KMS-11 (cell line): ENCODE measurements around the gene OR1I1.

Source experiments
- H2AFZ ChIP-seq: fragments of 200-600 bp; sonication (generic); 2 replicates; pipeline ENCODE4 v1.6.1; 2016; ENCODE audit warnings: antibody characterized with exemption, mixed run types, low read depth
- H3K27ac ChIP-seq: fragments of 200-600 bp; sonication (generic); 2 replicates; pipeline ENCODE4 v1.6.1; 2016; ENCODE audit warnings: mild to moderate bottlenecking, mixed run types
- H3K27me3 ChIP-seq: fragments of 200-600 bp; sonication (generic); 2 replicates; pipeline ENCODE4 v1.6.1; 2017; ENCODE audit warnings: mild to moderate bottlenecking, low read depth, mixed run types, moderate library complexity; ENCODE audit not compliant: insufficient read depth
- H3K36me3 ChIP-seq: fragments of 200-600 bp; sonication (generic); 2 replicates; pipeline ENCODE4 v1.6.1; 2017; ENCODE audit warnings: mild to moderate bottlenecking, mixed run types; ENCODE audit not compliant: insufficient read depth
- H3K4me1 ChIP-seq: fragments of 200-600 bp; sonication (generic); 2 replicates; pipeline ENCODE4 v1.6.1; 2016; ENCODE audit warnings: mild to moderate bottlenecking, low read depth, mixed run types; ENCODE audit not compliant: poor library complexity, severe bottlenecking
- H3K4me2 ChIP-seq: fragments of 200-600 bp; sonication (generic); 2 replicates; pipeline ENCODE4 v1.7.0; 2016; ENCODE audit warnings: mild to moderate bottlenecking, mixed run types
- H3K4me3 ChIP-seq: fragments of 200-600 bp; sonication (generic); IDR thresholded peaks from 2 replicates; pipeline ENCODE4 v1.6.1; 2017; ENCODE audit warnings: low read depth, low read length, mixed read lengths; ENCODE audit not compliant: insufficient read depth
- H3K79me2 ChIP-seq: fragments of 200-600 bp; sonication (generic); 2 replicates; pipeline ENCODE4 v1.6.1; 2016; ENCODE audit warnings: low read depth, mixed run types; ENCODE audit not compliant: insufficient read depth
- H3K9ac ChIP-seq: fragments of 200-600 bp; sonication (generic); 2 replicates; pipeline ENCODE4 v1.6.1; 2016; ENCODE audit warnings: mild to moderate bottlenecking, mixed run types
- H4K20me1 ChIP-seq: fragments of 200-600 bp; sonication (generic); 2 replicates; pipeline ENCODE4 v1.6.1; 2016; ENCODE audit warnings: mild to moderate bottlenecking, mixed run types; ENCODE audit not compliant: insufficient read depth
- TF ChIP-seq, protein P1 (sequence below): fragments of 200-600 bp; sonication (generic); conservative IDR thresholded peaks from 2 replicates; pipeline ENCODE4 v1.6.1; 2017; ENCODE audit warnings: low read depth, mild to moderate bottlenecking, antibody characterized with exemption, low read length, moderate library complexity, mixed read lengths

OR1I1 gene

DNA sequence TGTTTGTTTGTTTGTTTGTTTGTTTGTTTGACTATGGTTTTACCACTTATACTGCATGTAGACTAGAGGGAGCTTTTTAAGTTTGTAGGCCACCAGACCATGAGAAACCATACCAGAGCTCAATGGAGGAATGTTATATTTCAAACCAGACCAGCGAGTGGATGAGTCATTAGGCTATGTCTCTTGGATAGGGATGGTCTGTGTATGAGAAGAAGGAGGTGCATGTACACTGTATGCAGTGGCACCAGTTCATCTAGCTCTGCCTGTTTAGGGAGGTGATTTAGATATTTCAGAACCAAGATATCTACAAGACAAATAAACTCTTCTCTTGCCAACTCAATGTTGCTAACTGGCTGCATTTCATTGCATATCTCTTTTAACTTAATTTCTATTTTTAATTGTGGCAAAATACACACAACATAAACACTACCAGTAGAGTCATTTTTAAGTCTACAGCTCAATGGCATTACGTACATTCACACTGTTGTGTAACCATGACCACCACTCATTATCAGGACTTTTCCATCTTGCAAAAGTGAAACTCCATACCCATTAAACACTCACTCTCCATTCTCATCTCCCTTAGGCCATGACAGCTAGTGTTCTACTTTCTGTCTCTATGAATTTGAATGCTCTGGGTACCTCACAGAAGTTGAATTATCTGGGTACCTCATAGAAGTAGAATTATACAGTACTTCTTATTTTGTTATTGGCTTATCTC is 54.4 kb downstream of the OR1I1 start:
- TF ChIP-seq, protein P1, sequence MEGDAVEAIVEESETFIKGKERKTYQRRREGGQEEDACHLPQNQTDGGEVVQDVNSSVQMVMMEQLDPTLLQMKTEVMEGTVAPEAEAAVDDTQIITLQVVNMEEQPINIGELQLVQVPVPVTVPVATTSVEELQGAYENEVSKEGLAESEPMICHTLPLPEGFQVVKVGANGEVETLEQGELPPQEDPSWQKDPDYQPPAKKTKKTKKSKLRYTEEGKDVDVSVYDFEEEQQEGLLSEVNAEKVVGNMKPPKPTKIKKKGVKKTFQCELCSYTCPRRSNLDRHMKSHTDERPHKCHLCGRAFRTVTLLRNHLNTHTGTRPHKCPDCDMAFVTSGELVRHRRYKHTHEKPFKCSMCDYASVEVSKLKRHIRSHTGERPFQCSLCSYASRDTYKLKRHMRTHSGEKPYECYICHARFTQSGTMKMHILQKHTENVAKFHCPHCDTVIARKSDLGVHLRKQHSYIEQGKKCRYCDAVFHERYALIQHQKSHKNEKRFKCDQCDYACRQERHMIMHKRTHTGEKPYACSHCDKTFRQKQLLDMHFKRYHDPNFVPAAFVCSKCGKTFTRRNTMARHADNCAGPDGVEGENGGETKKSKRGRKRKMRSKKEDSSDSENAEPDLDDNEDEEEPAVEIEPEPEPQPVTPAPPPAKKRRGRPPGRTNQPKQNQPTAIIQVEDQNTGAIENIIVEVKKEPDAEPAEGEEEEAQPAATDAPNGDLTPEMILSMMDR: no peak
- Histone ChIP-seq H3K9ac (no peak overlapping the region), H3K4me1 (no peaks in the 10 kb centered on the region), H3K27ac (no peak overlapping the region), H4K20me1 (no peaks in the 10 kb centered on the region), H3K4me2 (no peak overlapping the region), H3K79me2 (no peaks in the 10 kb centered on the region), H3K36me3 (no peaks in the 10 kb centered on the region), H3K4me3 (no peak overlapping the region), H3K27me3 (peaks cover 12% of the 10 kb centered on the region; the same call in 1 of the 2 replicates), H2AFZ (no peak overlapping the region)

DNA sequence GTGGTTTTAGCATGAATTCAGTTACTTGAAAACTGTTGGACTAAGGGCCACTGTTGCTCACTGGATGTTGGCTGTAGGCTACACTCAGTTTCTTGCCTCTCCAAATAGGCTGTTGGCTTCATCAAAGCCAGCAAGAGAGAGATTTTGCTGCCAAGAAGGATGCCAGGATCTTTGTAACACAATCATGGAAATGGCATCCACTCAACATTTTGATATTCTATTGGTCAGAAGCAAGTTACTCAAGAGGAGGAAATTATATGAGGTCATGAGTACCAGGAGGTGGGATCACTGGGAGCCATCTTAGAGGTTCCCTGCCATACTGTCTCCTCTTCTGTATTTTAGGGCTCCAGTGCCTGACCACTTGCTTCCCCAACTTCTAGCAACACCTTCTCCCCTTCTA is 55.8 kb downstream of the OR1I1 start:
- H4K20me1 ChIP-seq: no peaks in the 10 kb centered on the region
- H3K9ac ChIP-seq: no peak overlapping the region
- no peak overlapping the region for H3K27ac ChIP-seq
- H3K4me1 ChIP-seq: no peaks in the 10 kb centered on the region
- H3K27me3 ChIP-seq: peaks cover 14% of the 10 kb centered on the region; the same call in 1 of the 2 replicates
- TF ChIP-seq, protein P1: no peak
- no peak overlapping the region for H3K4me3 ChIP-seq
- no peak overlapping the region for H2AFZ ChIP-seq
- H3K79me2 ChIP-seq: no peaks in the 10 kb centered on the region
- no peaks in the 10 kb centered on the region for H3K36me3 ChIP-seq
- no peak overlapping the region for H3K4me2 ChIP-seq

DNA sequence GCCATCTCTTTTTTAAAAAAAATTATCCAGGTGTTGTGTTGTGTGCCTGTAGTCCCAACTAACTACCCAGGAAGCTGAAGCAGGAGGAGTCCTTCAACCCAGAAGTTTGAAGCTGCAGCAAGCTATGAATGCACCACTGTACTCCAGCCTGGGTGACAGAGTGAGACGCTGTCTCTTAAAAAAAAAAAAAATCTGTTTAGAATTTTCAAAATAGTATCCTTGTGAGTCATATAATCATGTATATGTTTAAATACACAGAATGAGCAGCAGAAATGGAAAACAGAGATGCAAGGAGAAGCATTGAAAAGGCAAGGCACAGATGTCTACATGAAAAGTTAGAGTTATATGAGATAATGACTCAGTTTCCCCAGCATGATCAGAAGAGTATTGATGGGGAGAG is 56.4 kb downstream of the OR1I1 start:
- Histone ChIP-seq H3K27ac (no peak overlapping the region), H3K4me1 (no peaks in the 10 kb centered on the region), H3K79me2 (no peaks in the 10 kb centered on the region), H4K20me1 (no peaks in the 10 kb centered on the region), H3K4me2 (no peak overlapping the region), H3K36me3 (no peaks in the 10 kb centered on the region), H3K9ac (no peak overlapping the region), H3K4me3 (no peak overlapping the region), H2AFZ (no peak overlapping the region), H3K27me3 (peaks cover 14% of the 10 kb centered on the region; the same call in 1 of the 2 replicates)
- TF ChIP-seq, protein P1: no peak

DNA sequence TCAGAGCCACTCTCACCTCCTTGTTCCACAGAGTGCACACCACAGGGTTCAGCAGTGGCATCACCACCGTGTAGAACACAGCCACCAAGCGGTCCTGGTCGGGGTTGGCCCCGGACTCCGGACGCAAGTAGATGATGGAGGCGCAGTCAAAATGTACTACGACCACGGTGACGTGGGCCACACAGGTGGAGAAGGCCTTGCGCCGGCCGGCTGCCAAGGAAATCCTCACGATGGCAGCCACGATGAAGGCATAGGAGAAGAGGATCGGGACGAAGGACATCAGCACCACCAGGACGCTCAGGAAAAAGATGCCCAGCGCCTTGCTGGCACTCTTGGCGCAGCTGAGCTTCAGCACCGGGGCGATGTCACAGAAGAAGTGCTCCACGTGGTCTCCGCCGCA is 59.1 kb downstream of the OR1I1 start:
- no peaks in the 10 kb centered on the region for H3K36me3 ChIP-seq
- no peak overlapping the region for H3K27ac ChIP-seq
- H2AFZ ChIP-seq: no peak overlapping the region
- H3K4me3 ChIP-seq: no peak overlapping the region
- TF ChIP-seq, protein P1: no peak
- no peaks in the 10 kb centered on the region for H4K20me1 ChIP-seq
- H3K4me2 ChIP-seq: no peak overlapping the region
- H3K79me2 ChIP-seq: no peaks in the 10 kb centered on the region
- H3K4me1 ChIP-seq: no peaks in the 10 kb centered on the region
- H3K27me3 ChIP-seq: peaks cover 16% of the 10 kb centered on the region; the same call in 1 of the 2 replicates
- no peak overlapping the region for H3K9ac ChIP-seq
